ENCODE results near the gene PGAP6.
"Not testable (repeated sequence)": the region's sequence is repeated elsewhere in the genome, so short reads cannot be mapped to it uniquely, and the experiment has no call there.

PGAP6 gene

GRCh38 chr16:349211-349610 lies 32.6 kb downstream of the PGAP6 start:
- DNase-seq, result no peak

- not testable (repeated sequence) for DNase-seq
These were observed 33.3 kb downstream of the PGAP6 start for GRCh38 chr16:348495-348894.

DNA sequence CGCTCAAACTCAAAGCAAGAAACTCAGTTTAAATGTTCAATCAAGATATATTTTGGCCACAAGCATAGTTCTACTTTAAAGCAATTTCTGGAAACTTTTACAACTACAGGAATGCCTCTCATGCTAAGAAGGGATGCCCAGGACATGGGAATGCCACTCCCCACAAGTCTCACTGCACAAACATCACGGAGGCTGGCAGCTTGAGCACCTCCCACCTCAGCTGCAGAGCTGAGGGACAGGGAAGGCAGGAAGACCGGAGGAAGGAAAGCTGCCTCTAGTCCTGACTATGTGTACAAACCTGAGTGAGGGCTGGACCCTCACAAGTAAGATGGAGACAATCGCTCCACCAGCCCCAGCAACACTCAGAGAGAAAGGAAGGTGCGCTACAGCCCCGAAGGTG lies 34.6 kb downstream of the PGAP6 start:
- no peak for DNase-seq

DNA sequence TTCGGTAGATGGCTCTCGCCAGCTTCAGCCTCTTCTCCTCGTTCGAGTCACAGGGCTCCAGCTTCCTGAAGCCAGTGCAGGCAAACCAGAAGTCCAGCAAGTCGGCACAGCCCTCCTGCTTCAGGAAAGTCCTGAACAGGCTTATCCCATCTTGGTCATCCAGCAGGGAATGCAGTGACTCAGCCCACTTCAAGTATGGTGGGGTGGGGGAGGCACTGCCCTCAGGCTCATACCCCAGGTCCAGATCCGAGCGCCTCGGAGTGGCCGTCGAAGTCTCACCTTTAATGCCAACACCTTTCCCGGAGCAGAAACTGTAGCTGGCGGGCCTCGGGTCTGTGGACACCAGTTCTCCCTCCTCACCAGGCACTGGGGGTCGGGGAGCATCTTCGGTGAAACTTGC lies 35.2 kb downstream of the PGAP6 start:
- DNase-seq, result no peak

GRCh38 chr16:345772-346171 lies 36.0 kb downstream of the PGAP6 start:
- no peak for DNase-seq

DNA sequence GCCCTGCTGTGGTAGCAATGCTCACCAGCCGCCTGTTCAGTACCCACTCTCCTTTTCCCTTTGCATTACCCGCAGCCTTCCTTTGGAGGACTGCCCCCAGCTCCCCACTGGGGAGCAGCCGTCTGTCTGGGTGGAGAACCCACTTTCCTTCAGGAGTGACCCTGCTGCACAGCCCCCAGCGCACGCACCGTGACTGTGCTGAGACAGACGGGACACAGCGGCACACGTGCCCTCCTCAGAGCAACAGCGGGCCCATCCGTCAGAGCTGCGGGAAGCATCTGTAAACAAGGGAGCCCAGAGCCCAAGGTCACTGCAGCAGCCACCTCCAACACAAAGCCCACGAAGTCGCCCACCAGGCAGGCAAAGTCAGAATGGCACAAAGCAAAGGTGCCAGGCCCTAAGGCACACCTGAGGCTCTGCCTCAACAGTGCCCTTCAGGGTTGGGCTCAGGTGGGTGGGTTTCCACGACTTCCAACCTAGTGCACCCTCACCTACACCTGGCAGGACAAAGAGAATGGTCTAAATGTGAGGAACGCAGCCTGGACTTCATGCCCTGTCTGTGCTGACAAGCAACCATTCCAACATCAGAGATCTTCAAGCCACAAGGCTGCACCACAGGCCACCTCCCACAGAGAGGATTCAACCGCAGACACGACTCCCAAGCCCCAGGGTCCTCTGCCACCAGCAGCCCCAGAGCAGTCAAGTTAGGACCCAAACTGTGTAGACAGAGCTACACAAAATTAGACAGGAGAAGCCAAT lies 39.1 kb downstream of the PGAP6 start:
- DNase-seq, result no peak

DNA sequence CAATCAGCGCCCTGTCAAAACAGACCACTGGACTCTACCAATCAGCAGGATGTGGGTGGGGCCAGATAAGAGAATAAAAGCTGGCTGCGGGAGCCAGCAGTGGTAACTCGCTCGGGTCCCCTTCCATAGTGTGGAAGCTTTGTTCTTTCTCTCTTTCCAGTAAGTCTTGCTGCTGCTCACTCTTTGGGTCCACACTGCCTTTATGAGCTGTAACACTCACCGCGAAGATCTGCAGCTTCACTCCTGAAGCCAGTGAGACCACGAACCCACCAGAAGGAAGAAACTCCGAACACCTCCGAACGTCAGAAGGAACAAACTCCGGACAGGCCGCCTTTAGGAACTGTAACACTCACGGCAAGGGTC lies 39.8 kb downstream of the PGAP6 start:
- not testable (repeated sequence) for DNase-seq

DNA sequence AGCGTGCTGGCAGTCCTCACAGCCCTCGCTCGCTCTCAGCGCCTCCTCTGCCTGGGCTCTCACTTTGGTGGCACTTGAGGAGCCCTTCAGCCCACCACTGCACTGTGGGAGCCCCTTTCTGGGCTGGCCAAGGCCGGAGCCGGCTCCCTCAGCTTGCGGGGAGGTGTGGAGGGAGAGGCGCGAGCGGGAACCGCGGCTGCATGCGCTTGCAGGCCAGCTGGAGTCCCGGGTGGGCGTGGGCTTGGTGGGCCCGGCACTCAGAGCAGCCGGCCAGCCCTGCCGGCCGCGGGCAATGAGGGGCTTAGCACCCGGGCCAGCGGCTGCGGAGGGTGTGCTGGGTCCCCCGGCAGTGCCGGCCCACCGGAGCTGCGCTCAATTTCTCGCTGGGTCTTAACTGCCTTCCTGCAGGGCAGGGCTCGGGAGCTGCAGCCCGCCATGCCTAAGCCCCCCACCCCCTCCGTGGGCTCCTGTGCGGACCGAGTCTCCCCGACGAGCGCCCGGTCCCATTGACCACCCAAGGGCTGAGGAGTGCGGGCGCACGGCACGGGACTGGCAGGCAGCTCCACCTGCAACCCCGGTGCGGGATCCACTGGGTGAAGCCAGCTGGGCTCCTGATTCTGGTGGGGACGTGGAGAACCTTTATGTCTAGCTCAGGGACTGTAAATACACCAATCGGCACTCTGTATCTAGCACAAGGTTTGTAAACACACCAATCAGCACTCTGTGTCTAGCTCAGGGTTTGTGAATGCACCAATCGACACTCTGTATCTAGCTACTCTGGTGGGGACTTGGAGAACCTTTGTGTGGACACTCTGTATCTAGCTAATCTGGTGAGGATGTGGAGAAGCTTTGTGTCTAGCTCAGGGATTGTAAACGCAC lies 40.4 kb downstream of the PGAP6 start:
- not testable (repeated sequence) for DNase-seq

- DNase-seq, result no peak
These were observed 41.2 kb downstream of the PGAP6 start for GRCh38 chr16:340370-341091.

DNA sequence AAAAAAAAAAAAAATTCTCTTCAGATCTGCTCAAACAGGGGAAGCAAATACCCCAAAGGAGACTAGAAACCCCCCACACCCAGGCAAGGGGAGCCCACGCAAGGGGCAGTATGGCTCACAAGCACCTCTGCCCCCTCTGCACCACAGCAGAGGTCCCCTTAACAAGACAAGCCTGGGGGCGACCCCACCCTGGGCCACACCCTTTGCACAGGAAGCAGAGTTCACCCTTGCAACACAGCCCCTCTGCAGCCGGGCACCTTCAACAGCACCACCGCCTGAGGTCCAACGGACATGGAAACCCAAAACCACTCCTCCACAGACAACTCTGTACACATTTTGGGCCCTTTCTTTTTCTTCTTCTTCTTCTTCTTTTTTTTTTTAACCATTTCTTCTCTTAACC lies 42.1 kb downstream of the PGAP6 start:
- no peak for DNase-seq

GRCh38 chr16:337975-338575 lies 43.7 kb downstream of the PGAP6 start:
- DNase-seq, result no peak

DNA sequence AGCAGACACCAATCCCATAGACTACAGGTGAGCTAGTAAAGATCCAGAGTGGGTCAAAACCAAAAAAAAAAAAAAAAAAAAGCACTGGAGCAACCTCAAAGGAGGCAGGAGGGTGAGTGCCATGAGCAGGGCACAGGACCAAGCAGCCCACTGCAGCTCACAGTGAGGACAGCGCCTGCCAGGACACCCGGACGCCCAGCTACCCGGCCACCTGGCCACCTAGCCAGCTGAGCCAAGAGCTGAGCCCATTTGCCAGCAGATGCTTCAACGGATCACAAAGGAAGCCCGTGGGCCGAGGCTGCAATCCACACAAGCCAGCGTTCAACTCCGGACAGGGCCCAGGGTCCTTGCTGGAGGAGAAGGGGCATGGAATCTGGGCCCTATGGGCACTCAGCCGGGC lies 44.3 kb downstream of the PGAP6 start:
- DNase-seq, result no peak

- DNase-seq, result no peak
These were observed 45.5 kb downstream of the PGAP6 start for GRCh38 chr16:336269-336668.

DNA sequence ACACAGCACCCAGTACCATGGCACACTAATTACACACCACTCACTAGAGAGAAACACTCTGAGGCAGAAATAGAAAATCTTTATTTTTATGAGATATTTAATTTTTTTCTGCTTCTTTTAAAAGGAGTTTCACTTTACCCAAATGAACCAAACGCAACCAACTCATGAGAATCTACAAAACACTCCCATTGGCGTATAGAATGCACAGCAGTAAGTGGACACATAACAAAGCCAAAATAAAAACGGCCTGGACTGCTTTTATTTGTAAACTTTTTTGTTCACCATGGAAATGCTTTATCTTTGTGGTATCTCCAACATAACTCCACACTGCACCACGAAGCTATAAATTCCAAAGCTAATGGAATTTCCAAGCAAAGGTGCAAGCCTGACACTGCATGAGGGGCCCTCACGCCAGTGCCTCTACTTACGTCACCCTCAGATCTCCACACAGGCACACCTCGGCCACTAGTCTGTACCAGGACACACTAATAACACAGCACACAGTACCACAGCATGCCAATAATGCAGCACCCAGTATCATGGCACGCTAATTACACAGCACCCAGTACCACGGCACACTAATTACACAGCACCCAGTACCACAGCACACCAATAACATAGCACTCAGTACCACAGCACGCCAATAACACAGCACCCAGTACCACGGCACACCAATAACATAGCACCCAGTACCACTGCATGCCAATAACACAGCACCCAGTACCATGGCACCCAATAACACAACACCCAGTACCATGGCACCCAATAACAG lies 46.7 kb downstream of the PGAP6 start:
- not testable (repeated sequence) for DNase-seq

DNA sequence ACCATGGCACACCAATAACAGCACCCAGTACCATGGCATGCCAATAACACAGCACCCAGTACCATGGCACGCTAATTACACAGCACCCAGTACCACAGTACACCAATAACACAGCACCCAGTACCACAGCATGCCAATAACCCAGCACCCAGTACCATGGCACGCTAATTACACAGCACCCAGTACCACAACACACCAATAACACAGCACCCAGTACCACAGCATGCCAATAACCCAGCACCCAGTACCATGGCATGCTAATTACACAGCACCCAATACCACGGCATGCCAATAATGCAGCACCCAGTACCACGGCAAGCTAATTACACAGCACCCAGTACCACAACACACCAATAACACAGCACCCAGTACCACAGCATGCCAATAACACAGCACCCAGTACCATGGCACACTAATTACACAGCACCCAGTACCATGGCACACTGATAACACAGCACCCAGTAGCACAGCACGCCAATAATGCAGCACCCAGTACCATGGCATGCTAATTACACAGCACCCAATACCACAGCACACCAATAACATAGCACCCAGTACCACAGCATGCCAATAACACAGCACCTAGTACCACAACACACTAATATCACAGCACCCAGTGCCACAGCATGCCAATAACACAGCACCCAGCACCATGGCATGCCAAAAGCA lies 47.5 kb downstream of the PGAP6 start:
- not testable (repeated sequence) for DNase-seq

- no peak for DNase-seq
These were observed 48.2 kb downstream of the PGAP6 start for GRCh38 chr16:333406-334094.

DNA sequence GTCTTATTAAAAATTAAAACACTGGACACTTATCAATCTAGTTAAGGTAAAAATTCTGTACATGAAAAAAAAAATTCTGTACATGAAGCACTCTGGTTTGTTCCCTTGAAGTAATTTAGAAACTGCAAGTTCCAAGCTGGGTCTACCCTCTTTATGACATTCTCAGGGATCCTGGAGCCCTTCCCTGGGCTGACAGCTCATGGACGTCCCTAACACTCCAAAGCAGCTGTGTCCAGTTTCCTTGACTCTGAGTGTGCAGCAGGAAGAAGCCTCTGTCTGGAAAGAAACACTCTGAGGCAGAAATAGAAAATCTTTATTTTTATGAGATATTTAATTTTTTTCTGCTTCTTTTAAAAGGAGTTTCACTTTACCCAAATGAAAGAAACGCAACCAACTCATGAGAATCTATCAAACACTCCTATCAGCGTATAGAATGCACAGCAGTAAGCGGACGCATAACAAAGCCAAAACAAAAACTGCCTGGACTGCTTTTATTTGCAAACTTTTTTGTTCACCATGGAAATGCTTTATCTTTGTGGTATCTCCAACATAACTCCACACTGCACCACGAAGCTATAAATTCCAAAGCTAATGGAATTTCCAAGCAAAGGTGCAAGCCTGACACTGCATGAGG lies 50.5 kb downstream of the PGAP6 start:
- not testable (repeated sequence) for DNase-seq

DNA sequence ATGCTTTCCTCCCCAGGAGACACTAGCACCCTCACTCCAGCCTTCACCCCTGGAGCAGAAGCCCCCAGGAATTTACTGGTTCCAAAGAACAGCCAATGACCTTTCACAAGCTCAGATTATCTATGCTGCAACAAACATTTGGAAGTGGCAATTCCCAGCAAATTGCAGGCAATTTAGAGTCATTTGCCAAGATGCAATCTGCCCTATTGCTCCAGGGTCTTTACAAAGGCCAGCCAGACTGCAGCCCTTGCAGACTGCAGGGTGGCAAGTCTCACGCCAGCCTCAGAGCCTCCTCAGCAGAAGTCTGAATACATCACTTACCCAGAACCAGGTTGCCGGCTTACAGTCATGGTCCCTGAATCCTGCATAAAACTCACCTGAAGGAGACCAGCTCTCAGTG lies 51.0 kb downstream of the PGAP6 start:
- no peak for DNase-seq

GRCh38 chr16:325375-326145 lies 56.2 kb downstream of the PGAP6 start:
- DNase-seq, result no peak

Measured in NCI-H526 (cell line).